ENCODE results near the gene ARAP2. TPM values are rescaled to one million over a fixed set of nuclear protein-coding genes. Genes with fewer than 3 reads are reported as not detected.

The ARAP2 gene
- total RNA-seq, 1 experiment from 2014 or later, result 13.6 TPM

DNA sequence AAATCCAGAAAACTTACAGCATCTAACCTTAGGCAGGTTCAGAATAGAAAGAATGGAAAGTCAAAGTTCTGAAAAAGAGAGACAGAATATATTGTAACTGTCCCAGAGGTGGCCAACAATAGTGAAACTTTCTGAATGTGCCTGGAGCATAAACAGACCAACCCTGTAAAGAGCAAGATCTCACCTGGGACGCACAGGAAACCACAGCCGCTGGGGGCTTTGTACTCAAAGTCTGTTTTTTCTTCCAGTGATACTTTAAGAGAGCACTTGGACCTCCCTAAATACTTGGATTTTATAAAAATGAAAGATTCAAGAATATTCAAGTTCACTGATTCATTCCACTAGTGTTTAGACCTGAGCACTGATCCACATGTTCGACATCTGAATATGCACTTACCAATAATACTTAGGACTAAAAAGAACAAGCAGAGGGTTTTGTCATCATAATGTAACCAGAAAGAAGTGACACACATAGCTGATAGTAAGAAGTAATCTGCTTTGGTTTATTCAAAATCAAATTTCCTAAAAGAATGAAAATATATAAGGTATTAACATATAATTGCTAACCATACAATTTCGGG lies 35.3 kb downstream of the ARAP2 start:
- Histone ChIP-seq H3K9me3 (ENCODE audit: control insufficient read depth in 1 of 2, insufficient read depth in 1 of 2, low read depth in 1 of 2, low read length in 2 of 2) (no peaks in the 10 kb centered on the region), H3K9ac (ENCODE audit: low read length) (no peak overlapping the region), H3K4me2 (ENCODE audit: low read length) (no peak overlapping the region), H3K4me1 (ENCODE audit: control insufficient read depth in 1 of 2, insufficient read depth in 2 of 2, low read length in 2 of 2) (no peaks in the 10 kb centered on the region), H3K79me2 (ENCODE audit: insufficient read depth, low read length) (peaks cover 7% of the 10 kb centered on the region; the same call in 1 of the 2 replicates), H2AFZ (ENCODE audit: low read depth, low read length, poor library complexity, severe bottlenecking) (no peak overlapping the region), H3K4me3 (replicated peaks in 1 of 2; ENCODE audit: low read depth in 1 of 2, low read length in 2 of 2) (no peak overlapping the region), H3K27ac (ENCODE audit: low read depth, low read length) (no peak overlapping the region), H3K9me2 (ENCODE audit: insufficient read depth) (no peaks in the 10 kb centered on the region), H3K27me3 (ENCODE audit: insufficient read depth, low read length) (no peaks in the 10 kb centered on the region), H4K20me1 (ENCODE audit: insufficient read depth) (no peaks in the 10 kb centered on the region; the same call in 1 of the 2 replicates), H3K36me3 (ENCODE audit: control insufficient read depth in 1 of 2, insufficient read depth in 2 of 2, low read length in 2 of 2) (peaks cover 2 to 4% of the 10 kb centered on the region in 2 experiments; a peak in 1 of 4 replicates)
- no peak for ATAC-seq
- no peak for DNase-seq (ENCODE audit: low read depth, low spot score)
- POLR2A ChIA-PET, result no interaction called here
- TF ChIP-seq, protein P1, sequence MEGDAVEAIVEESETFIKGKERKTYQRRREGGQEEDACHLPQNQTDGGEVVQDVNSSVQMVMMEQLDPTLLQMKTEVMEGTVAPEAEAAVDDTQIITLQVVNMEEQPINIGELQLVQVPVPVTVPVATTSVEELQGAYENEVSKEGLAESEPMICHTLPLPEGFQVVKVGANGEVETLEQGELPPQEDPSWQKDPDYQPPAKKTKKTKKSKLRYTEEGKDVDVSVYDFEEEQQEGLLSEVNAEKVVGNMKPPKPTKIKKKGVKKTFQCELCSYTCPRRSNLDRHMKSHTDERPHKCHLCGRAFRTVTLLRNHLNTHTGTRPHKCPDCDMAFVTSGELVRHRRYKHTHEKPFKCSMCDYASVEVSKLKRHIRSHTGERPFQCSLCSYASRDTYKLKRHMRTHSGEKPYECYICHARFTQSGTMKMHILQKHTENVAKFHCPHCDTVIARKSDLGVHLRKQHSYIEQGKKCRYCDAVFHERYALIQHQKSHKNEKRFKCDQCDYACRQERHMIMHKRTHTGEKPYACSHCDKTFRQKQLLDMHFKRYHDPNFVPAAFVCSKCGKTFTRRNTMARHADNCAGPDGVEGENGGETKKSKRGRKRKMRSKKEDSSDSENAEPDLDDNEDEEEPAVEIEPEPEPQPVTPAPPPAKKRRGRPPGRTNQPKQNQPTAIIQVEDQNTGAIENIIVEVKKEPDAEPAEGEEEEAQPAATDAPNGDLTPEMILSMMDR (IDR thresholded peaks at IDR 0.05 in 2 of 3, conservative IDR thresholded peaks at IDR 0.05 in 1 of 3; ENCODE audit: borderline replicate concordance in 1 of 3, insufficient read depth in 1 of 3, low read depth in 2 of 3, low read length in 2 of 3), result no peak
- no peak for TF ChIP-seq SIN3A (IDR thresholded peaks at IDR 0.05; ENCODE audit: low read depth)
- TF ChIP-seq POLR2A (IDR thresholded peaks at IDR 0.05; ENCODE audit: borderline replicate concordance, extremely low read depth, insufficient read depth, insufficient read length), result no peak
- TF ChIP-seq CEBPB (IDR thresholded peaks at IDR 0.05; ENCODE audit: low read depth), result no peak
- no peak for TF ChIP-seq SRF (IDR thresholded peaks at IDR 0.05; ENCODE audit: low read depth)
- no peak for TF ChIP-seq SP1 (IDR thresholded peaks at IDR 0.05; ENCODE audit: low read depth)
- no peak for TF ChIP-seq ZNF274 (IDR thresholded peaks at IDR 0.05; ENCODE audit: low read depth, low read length)
- TF ChIP-seq, protein P2, sequence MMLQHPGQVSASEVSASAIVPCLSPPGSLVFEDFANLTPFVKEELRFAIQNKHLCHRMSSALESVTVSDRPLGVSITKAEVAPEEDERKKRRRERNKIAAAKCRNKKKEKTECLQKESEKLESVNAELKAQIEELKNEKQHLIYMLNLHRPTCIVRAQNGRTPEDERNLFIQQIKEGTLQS (IDR thresholded peaks at IDR 0.05), result no peak
- TF ChIP-seq, protein P3, sequence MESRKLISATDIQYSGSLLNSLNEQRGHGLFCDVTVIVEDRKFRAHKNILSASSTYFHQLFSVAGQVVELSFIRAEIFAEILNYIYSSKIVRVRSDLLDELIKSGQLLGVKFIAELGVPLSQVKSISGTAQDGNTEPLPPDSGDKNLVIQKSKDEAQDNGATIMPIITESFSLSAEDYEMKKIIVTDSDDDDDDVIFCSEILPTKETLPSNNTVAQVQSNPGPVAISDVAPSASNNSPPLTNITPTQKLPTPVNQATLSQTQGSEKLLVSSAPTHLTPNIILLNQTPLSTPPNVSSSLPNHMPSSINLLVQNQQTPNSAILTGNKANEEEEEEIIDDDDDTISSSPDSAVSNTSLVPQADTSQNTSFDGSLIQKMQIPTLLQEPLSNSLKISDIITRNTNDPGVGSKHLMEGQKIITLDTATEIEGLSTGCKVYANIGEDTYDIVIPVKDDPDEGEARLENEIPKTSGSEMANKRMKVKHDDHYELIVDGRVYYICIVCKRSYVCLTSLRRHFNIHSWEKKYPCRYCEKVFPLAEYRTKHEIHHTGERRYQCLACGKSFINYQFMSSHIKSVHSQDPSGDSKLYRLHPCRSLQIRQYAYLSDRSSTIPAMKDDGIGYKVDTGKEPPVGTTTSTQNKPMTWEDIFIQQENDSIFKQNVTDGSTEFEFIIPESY (IDR thresholded peaks at IDR 0.05; ENCODE audit: extremely low read depth, insufficient replicate concordance, low read length), result no peak
- no peak for TF ChIP-seq EZH2 (IDR thresholded peaks at IDR 0.05)
- TF ChIP-seq YY1 (IDR thresholded peaks at IDR 0.05; ENCODE audit: extremely low read depth, insufficient replicate concordance, low read depth, low read length), result no peak
- TF ChIP-seq, protein P4, sequence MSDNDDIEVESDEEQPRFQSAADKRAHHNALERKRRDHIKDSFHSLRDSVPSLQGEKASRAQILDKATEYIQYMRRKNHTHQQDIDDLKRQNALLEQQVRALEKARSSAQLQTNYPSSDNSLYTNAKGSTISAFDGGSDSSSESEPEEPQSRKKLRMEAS (IDR thresholded peaks at IDR 0.05), result no peak
- no peak for TF ChIP-seq EZH2phosphoT487 (IDR thresholded peaks at IDR 0.05; ENCODE audit: borderline replicate concordance)
- TF ChIP-seq EGR1 (IDR thresholded peaks at IDR 0.05; ENCODE audit: low read depth), result no peak
- RAD21 ChIA-PET (ENCODE audit: low non-redundant PET in 1 of 2, low total read pairs in 2 of 2, uncharacterized antibody in 2 of 2, unreplicated experiment in 2 of 2), result no interaction called here
- no TSS peak for BruUV-seq (replicated peaks)
- intact Hi-C loops (cut with micrococcal nuclease), result no loop called here
- CTCF ChIA-PET, result no interaction called here

Data from HCT116 (cell line).